Occipital lobe (tissue), 2 donors: ENCODE measurements around the gene PIGL. TPM values are rescaled to one million over a fixed set of nuclear protein-coding genes. Genes with fewer than 3 reads are reported as not detected.
"Not testable (repeated sequence)": the region's sequence is repeated elsewhere in the genome, so short reads cannot be mapped to it uniquely, and the experiment has no call there.

Source experiments
- DNase-seq: peaks from one replicate; lab custom pipeline; 2025; lab: John Stamatoyannopoulos, UW
- total RNA-seq: library from RNA; depleted of rRNA; stranded (reverse); fragments of >200 nt; gene quantifications from one replicate; pipeline ENCODE4 v1.2.3, GENCODE V29; 2014

The PIGL gene
- total RNA-seq, 1 donor from 2014 or later, result 18.4 TPM

DNA sequence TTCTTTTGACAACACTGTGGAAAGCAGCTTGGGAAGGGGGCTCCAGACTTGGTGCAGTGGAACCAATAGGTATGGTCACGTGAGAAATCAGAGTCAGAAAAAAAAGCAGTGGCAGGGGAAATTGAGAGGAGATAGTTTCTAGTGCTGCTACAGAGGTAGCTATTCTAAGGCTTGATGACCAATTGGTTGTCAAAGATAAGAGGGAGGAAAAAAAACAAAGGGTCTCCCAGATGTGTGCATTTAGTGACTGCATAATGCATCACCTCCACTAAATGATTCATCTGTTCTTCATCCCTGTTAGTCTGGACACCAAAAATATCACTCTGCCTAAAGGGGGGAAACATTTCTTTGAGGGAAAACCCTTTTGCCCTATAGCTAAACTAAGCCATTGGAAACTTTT is 56.5 kb downstream of the PIGL start:
- no peak for DNase-seq

DNA sequence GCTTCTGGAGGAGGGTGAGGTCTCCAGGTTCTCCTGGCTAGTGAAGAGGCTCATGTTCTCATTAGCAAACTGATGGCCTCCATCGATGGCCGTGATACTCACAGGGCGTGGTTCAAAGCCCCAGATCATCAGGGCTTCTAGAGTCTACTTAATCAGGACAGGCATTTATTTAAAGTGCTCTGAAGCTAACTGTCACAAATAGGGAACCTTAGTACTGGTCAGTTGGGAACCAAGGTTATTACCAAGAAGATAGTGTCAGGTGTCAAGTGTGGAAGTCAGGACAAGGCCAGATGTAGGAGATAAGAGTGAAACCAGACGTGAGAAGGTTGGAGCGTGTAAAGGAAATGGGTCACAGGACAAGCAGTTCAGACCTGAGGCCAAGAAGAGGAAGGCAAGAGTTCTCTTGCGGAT is 56.9 kb downstream of the PIGL start:
- DNase-seq, result no peak

DNA sequence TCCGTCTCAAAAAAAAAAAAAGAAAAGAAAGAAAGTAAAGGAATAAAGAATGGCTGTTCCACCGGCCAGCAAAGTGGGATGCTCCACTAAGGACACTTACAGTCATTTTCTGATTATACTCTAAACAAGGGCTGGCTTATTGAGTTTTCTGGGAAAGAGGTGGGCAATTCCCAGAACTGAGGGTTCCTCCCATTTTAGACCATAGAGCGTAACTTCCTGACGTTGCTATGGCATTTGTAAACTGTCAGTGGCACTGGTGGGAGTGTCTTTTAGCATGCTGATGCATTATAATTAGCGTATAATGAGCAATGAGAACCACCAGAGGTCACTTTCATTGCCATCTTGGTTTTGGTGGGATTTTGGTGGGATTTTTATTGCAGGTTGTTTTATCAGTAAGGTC is 58.0 kb downstream of the PIGL start:
- DNase-seq, result no peak

DNA sequence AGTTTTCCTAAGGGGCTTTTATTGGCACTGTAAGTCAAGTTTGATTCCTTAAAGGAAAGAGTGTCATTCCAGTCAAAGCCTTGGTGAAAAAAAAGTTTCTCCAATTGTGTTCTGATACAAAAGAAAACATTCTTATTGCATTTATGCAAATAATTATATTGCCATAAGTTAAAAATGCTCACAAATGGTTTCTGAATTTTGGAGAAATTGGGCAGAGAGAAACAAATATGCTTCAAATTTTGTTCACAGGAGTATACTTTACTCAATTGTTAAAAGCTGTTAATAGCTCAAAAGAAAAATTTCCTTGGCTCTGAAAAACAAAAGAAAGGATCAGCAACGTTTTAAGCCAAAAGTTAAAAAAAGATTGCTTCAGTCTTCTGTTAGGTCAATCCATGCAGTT is 60.2 kb downstream of the PIGL start:
- DNase-seq, result no peak

DNA sequence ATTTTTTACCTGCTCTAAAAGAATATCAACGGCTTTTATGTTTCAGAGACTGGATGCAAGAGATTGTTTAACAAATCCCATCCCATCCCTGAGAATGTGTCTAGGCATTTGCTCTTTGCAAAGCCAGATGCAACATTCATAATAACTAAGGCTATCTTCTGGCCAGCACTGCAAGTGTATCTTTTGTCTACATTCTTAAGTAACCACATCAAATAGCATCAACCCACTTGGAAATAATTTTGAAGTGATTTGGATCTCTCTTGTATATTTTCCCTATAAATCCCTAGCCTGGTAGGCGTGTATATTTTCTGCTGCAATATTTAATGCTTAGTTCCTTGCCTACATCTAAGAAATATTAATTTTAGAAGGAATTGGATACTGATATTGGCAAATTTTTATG is 64.3 kb downstream of the PIGL start:
- DNase-seq, result no peak

DNA sequence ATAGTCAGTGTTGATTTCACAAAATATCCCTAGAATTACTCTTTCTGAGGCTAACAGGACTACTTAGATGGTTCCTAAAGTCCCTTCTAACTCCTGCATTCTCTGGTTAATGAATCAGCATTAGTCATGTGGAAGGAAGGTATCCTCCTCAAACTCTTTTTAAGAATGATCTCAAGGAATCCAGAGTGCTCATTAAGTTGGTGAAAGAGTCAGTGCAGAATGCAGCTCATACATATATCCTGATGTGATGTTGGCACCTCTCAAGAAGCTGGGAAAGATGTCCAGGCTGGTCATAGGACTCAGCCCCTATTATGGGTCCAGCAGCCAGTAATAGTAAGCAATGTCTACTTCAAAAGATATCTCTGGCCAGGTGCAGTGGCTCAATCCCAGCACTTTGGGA is 65.5 kb downstream of the PIGL start:
- no peak for DNase-seq

DNA sequence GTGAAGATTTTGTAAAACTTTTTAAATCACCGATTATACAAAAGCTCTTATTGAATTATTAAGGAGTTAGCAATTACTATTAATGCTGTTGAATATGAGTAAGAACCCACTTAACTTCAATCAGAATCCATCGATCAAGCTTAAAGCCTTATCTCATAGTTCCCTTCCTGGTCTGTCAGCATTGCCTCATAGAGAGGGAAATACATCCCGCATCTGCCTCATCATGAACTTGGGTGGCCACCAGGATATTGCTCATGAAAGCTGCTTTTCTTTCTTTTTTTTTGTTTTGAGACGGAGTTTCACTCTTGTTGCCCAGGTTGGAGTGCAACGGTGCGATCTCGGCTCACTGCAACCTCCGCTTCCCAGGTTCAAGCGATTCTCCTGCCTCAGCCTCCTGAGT is 66.7 kb downstream of the PIGL start:
- no peak for DNase-seq

DNA sequence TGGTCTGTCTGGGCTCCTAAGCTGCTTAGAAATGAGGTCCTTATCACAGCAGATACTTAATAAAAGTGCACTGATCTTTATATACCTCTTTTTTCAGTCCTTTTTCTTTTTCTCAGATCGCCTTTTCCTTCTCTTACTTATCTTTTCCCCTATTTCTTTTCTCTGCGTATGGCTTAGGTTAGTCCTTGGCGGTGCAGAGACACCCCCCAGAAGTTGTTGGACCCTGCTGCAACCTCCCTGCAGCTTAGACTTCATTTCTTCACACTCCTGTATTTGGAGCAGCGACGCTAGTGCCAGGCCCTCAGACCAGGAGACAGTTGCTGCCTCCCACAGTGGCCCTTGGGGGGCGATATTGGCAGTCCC is 68.6 kb downstream of the PIGL start:
- no peak for DNase-seq

DNA sequence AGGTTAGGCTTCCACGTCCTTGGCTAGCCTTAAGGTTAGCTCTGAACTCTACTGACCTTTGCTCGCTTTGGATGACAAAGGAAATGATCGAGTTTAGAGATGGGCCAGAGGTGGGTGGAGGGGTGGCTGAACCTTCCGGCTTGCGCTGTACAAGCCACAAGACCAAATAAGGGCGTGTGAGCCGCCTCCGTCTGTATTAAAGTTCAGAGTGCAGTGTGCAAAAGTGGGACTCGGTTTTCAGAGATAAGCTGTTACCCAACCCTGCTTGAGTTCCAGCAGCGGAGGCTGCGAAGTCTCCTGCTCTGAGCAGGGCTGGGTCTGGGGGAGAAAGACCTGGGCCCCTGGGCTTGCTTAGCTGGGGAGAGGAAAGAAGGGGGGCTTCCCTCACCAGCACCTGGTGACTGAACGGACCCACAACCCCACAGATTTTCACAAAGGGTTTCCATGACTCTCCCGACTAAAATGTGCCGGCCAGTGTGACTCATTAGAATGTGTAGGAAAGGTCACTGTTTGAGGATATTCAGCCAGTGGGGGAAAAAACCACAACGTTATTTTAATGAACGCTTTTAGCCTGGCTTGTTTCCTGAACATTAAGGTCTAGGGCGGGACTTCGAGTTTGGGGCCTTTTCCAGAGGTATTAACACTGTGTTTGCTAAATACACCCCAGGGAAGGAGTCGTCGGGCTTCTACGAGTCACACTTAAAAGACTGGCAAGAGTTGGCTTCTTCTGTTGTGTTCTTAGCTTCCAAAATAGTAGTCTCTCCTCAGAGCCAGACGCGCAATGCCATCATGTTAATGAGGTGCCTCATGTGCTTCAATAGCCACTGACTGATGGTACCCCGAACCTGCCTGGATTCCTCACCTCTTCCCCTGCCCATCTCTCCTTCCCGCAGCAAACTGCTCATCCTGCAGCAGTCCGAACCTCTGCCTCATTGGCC is 69.3 kb downstream of the PIGL start:
- no peak for DNase-seq

DNA sequence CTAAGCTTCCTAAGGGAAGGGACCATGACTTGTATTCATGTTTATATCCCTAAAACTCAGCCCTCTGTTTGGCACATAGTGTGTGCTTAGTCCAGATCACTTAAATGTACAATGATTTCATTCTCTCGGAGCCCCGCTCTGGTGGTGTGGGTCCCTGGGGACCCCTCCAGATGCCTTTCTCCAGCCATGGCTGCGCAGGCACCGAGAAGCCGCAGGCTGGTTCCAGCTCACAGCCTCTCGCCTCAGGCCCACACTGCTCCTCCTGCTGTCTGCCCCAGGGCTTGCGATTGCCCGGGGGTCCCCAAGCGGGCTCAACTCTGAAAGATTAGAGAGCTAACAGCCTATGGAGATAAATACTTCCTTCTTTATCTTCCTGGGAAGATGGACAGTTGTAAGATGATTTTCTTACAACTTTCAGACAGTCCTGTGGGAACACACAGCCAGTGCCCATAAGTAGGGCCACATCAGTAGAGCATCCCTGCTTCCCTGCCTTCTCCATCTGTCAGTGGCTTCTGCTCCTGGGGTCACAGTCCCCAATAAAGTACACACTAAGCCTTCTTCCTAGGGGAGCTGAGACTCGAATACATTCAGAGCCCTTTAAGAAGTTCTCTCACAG is 70.0 kb downstream of the PIGL start:
- DNase-seq, result no peak

DNA sequence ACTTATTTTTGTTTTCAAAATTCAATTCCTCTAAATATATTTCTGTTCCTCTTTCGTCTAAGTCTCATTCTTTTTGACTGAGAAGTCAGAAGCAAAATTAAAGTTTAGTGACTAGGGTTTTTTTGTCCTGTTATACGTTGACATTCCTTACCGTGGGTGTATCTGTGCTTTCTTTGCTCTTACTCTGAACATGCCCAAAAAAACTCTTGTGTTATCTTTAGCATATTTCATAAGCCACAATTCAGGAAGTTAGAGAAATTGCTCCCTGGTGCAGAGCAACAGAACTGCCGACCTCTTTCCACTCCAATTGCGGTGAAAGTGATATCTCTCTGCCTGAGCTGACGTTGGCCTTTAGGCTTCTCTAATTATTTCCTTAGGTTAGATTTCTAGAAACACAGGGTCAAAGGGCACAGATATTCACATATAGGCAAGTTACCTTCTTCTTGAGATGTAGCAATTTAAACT is 70.6 kb downstream of the PIGL start:
- DNase-seq, result no peak

DNA sequence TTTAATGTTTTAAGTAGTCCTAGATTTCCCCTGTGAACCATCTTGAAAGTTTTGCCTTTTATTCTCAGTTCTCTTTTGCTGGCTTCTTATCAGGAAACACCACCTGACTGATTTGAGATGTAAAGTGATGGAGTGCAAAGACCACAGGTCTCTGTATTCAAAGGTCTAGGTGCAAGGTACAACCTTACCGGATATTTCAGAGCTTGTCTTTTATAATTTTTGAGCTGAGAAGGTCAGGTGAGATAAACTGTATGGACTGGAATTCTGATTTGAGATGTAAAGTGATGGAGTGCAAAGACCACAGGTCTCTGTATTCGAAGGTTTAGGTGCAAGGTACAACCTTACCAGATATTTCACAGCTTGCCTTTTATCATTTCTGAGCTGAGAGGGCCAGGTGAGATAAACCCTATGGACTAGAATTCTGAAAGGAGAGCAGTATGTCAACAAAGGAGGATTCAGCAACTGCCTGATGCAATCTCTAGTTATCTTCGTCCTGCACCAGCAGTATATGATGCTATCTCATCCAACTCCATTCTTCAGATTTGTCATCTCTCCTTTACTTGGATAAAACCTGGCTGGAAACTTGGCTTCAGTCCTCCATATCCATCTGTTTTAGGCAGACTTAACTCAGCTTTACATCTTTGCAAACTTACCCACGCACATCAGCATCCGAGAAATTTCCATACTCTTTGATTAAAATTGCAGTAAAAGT is 72.0 kb downstream of the PIGL start:
- no peak for DNase-seq

DNA sequence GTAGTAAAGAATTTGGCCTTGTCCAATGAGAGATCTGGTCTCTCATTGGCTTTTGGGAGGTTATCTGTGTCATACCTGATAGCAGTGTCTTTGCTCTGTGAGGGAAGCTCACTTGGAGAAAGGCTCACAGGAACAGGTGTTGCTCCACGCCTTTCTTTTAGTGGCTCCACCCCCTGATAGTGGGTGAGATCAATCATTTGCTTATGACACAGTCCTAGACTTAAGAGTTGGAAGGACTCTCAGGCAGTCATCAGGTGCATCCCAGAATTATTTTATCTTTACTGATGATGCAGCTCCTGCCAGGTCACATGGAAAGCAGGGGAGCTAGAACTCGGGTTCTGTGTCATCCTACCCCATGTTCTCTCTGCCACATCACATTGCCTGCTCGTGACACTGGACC is 76.9 kb downstream of the PIGL start:
- DNase-seq, result no peak

DNA sequence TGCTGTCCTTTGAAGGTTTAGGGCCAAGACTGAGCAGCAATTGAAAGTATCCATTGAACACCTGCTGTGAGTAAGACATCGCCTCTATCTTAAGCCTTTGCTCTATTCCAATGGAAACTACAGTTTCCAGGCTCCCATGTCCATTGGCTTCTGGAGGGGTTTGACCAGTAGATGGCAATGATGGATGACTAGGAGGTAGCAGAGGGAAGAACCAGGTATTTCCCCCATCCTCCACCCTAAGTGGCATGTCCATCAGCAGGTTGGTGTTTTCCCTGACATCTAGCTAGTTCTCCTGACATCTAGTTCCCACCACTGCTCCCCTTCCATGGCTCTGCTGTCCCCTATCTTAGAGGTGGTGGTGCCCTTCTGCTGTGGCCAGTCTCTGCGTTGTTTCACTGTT is 77.5 kb downstream of the PIGL start:
- DNase-seq, result no peak

DNA sequence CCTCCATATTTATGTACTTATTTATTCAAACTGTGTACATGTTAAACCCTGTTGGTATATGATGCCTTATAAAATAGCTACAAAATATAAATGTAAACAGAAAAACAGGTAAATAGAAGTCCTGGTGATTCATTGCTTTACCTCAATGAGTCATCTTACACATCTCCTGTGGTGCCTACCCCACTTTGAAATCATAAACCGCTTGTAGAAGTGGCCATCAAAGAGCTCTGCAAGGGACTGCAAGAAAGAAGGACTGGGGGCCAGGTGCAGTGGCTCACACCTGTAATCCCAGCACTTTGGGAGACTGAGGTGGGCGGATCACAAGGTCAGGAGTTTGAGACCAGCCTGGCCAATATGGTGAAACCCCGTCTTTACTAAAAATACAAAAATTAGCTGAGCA is 79.1 kb downstream of the PIGL start:
- not testable (repeated sequence) for DNase-seq

DNA sequence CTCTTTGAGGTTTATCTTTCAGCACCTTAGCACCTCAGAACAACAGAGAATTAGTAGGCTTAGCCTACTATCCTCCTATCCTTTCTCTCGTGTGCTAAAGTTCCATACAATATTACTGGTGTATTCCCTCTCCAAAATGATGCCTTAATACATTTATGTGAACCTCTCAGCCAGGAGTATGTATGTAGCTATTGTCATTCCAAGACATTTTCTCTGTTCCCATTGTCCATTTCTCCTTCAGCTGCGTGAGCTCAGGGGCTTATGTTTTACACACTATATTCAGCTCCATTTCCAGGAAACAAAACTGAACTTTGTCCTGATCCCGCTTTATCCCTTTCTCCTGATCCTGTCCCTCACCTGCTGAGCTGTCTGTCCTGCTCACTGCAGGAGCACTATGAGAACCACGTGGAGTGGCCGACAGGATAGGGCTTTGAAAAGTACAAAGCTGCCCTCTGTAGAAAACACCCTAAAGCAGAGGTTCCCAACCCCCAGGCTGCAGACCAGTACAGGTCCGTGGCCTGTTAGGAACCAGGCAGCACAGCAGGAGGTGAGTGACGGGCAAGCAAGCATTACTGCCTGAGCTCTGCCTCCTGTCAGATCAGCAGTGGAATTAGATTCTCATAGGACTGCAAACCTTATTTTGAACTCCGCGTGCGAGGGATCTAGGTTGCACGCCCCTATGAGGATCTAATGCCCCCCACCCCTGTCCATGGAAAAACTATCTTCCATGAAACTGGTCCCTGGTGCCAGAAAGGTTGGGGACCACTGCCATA is 80.5 kb downstream of the PIGL start:
- no peak for DNase-seq

DNA sequence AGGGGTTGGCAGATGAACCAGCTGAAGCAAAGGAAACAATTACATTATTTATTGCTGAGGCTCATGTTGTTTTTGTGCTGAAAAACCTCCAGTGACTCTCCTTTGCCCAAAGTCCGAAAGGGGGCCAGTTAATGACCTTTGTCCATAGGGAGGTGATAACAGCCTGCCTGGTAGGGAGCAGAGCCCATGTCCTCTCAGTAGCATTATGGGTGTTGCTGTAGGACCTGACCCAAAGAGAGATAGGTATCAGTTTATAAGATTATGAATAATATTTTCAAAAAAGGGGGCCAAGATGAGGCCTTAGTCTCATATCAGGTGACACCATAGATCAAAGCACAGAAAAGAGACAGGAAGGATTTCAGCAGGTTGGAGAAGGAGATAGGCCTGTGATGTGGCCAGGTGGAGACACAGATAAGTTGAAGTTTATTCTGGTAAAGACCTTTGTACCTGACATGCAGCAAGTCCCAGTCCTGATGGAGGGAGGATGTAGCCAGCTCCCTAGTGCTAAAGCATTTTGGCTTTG is 81.2 kb downstream of the PIGL start:
- no peak for DNase-seq

DNA sequence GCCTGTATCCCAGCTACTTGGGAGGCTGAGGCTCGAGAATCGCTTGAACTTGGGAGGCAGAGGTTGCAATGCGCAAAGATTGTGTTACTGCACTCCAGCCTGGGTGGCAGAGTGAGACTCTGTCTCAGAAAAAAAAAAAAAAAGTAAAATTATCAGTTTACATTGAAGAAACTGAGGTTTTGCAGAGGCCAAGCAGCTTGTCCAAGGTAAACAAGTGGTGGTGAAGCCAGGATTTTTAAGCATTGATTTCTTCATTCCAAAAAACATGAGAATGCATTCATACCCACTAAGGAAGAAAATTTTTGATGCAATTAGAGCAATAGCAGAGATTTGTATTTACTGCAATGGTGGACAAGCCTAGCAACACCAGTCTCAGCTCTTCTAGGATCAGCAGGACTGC is 83.5 kb downstream of the PIGL start:
- no peak for DNase-seq

DNA sequence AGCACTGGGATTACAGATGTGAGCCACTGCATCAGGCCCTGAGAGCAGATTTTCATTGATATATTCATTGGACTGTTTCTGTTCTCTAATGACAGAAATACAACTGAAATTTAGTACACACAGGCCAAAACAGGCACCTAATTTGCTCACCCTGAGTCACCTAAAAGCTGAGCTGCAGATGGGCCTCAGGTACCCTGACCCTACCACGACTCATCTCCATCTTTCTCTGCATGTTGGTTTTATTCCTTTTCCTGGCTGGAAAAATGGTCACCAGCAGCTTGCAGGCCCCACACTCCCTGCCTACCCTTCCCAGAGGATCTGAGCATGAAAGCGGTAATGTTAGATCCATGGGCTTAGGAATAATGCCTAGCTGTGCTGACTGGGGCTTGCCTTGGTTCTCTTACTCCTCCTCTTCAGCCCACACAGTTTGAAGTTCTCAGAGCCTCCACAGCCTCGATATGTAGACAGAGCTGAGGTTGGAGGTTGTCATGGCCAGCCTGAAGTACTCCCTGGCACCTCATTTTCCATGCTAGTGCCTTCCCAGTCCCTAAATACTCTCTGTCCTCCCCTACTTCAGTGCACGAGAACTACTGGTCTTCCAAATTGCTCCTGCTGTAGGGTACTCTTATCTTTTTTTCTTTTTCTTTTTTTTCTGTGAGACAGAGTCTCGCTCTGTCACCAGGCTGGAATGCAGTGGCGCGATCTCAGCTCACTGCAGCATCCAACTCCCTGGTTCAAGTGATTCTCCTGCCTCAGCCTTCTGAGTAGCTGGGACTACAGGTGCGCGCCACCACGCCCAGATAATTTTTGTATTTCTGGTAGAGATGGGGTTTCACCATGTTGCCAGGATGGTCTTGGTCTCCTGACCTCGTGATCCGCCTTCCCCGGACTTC is 85.2 kb downstream of the PIGL start:
- DNase-seq, result no peak

DNA sequence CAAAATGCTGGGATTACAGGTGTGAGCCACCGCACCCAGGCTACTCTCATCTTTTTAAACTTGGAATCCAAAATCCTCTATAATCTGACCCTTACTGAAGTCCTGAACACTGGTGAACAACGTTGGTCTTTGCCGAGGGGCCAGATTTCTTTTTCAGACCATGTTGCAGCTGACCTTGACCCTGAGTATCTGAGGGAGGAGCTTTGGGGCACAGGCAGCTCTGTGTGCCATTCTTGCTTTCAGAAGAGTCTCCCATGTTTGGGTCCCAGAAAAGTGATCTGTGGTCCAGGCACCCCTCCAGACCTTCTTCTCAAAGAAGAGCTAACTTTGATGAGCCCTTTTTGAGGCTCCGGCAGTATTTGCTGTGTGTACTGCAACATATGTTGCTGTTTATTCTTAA is 85.8 kb downstream of the PIGL start:
- no peak for DNase-seq
